HG02759 (cell line): ENCODE data around the gene TIMP2.
"Not testable (repeated sequence)": the region's sequence is repeated elsewhere in the genome, so short reads cannot be mapped to it uniquely, and the experiment has no call there.

ENCODE experiments used
- ATAC-seq: cut with Tn5 transposase; IDR thresholded peaks from one replicate; pipeline ENCODE4 v1.9.1; 2021; ENCODE audit warnings: mild to moderate bottlenecking, moderate library complexity; ENCODE audit not compliant: unreplicated experiment

The TIMP2 gene, protein sequence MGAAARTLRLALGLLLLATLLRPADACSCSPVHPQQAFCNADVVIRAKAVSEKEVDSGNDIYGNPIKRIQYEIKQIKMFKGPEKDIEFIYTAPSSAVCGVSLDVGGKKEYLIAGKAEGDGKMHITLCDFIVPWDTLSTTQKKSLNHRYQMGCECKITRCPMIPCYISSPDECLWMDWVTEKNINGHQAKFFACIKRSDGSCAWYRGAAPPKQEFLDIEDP

DNA sequence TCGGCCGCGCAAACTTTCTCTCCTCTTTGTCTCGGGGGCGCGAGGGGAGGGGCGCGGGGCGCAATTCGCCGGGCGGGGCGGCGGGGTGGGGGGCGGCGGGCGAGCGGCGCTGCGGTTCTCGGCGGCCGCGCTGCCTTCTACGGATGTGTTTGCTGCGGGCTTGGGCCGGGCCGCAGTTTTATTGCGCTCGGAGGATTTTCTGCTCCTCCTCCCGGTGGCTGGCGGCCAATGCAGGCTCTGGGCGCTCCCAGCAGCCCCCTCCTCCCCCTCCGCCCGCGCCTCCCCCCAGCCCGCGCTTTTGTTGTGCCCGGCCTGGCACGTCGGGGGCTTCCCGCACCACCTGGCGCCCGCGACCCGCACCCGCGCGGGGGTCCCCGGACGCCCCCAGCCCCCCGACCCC, at the start of gene TIMP2:
TSS of gene TIMP2 (minus strand) at position 154 of the 400 bp plus-strand sequence. CDS start 299 bp downstream, outside the sequence.
- ATAC-seq, result no peak

DNA sequence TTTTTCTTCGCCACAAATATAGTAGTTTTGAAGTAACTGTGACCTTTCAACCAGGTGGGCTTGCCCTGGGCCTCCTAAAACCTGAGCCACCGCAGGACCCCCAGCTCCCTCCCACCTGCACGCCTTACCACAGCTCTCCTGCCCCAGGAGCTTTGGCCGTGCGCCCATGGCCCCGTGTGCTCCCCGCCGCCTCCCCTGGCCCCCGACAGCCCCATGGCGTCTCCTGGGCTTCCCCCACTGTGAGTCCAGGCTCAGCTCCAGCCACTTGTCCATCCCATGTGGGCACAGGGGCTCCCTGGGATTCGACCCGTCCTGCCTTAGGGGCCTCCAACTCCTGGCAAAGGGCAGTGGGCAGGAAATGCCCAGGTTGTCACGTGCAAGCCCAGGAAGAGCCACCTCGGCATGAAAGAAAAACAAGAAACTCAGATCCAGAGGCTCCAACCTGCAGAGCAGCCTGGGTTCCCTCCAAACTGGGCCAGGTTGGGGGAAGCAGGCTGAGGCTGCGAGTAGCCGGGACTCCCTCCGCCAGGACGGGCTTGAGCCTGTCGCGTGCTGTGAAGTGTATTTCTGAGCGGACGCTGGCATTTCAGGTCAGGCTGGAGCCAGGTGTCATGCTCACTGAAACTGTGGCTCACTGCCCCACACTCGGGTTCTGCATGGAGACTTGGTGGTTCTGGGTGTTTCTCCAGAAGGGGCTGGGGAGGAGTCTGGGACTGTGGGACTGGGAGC, 48.8 kb upstream of the TIMP2 start:
- no peak for ATAC-seq

DNA sequence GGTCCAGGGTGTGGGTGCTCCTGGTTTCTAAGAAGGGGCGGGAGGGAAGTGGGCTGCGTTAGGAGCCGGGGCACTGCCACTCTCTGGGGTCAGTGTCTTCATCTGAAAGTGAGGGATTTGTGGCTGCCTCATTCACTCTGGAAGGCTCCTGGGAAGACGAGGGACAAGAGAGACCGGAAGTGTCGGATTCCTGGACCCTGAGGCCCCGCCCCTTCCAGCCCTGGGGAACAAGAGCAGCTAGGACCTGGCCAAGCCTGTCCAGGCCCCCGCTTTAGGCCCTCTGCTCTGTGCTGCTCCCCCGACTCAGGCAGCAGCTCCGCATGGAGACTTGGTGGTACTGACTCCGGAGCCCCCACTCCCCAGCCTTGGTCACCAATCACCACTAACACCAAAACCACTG, 48.0 kb upstream of the TIMP2 start:
- no peak for ATAC-seq

DNA sequence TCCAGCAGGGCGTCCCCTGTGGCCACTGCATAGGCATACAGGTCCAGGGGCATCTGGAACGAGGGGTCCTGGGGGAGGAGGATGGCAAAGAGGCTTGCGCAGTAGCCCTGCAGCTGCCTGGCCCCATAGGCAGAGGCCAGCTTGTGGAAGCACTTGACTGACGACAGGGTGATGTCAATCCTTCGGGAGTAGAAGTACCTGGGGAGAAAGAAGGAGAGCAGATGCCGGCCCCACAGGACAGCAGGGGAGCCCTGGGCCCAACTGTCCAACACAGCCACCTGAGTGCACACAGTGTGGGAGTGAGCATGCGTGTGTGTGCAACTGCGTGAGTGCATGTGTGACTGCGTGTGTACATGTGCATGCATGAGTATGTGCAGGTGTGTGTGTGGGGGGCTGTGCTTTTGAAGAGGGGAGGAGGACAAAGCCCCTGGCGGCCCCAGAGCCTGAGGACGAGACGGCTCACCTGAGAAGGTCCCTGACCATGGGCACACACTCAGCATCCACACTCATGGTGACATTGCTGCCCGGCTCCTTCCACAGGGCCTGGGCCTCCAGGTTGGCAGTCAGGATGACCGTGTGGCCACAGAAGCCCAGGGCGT, 47.4 kb upstream of the TIMP2 start:
- no peak for ATAC-seq

DNA sequence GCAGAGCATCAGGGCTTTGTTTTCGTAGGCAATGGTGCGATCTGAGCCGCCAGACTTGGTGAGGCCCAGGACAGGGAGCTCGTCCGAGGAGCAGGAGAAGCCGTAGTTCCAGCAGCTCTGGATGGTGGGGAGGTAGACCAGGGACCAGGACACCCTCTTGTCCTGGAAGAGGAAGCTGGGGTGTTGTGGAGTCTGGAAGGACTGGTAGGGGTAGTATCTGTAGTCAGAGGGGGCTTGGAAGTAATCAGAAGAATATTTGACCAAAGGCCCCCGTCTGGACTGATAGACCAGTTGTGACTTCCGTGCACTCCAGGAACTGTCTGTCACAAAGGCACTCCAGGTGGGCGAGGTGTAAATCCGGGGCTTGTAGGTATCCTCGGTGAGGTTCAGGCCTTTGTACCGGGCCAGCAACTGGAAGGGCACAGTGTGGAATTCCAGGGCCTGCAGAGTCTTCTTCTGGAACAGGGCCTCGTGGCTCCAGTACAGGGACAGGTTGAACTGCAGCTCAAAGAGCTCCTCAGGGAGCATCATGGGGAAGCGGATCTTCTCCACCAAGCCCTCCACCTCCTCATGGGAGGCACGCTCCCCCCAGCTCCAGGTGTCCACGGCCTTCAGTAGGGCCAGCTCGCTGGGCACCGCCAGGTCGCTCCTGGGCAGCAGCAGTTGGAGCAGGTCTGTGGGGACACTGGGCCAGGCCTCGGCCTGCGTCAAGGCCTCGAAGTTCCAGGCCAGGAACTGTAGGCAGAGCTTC, 46.7 kb upstream of the TIMP2 start:
- no peak for ATAC-seq

DNA sequence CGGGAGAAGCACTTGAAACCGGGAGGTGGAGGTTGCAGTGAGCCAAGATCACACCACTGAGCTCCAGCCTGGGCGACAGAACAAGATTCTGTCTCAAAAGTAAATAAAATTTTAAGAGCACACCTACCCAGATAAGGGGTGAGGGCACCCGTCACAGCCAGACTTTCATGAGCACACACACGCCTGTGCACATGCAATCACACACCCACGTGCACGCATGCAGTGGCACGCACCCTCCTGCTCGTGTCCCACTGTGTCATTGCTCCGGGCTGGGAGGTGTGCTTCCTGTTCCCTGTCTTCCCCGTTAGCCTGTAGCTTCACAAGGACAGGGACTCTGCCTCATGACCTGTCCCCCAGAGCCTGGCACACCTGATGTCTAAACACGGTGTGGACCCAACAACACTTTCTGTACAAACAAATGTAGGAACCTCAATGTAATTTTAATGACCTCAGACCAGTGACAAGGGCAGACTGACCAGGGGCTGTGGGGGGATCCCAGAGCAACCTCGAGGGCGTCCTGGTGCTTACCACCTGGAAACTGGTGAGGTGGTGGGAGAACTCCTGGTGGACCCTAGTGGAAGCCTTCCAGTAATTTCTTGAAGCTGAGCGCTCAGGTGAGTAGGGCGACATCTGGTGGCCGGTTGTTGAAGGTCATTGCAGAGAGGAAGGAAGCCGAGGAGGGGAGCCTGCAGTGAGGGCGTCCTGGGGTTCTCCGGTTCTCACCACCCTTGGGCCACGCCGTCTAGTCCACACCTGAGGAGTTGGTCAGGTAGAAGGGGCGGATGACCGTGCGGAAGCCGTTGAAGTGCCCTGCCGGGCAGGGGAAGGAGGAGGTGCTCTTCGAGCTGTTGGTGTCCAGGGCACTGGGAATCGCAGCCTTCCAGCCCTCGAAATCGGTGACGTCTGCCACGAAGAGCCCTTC, 45.9 kb upstream of the TIMP2 start:
- ATAC-seq, result no peak

DNA sequence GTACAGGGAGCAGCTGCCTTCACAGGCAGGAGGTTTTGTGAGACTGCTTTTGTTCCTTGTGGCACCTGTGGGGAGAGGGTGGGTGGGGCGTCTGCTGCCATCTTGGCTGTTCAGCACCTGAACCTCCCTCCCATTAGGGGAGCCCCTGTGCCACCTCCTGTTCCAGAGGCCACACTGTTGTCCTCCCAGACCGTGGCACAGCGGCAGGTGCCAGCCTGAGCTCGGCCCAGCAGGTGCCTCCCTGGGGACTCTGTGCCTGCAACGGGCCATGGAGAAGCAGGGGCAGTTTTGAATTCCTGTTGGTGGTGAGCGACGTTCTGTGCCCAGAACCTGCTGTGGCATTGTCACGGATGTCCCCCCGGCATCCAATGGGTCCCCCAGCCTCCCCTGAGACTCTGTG, 44.7 kb upstream of the TIMP2 start:
- ATAC-seq, result no peak

DNA sequence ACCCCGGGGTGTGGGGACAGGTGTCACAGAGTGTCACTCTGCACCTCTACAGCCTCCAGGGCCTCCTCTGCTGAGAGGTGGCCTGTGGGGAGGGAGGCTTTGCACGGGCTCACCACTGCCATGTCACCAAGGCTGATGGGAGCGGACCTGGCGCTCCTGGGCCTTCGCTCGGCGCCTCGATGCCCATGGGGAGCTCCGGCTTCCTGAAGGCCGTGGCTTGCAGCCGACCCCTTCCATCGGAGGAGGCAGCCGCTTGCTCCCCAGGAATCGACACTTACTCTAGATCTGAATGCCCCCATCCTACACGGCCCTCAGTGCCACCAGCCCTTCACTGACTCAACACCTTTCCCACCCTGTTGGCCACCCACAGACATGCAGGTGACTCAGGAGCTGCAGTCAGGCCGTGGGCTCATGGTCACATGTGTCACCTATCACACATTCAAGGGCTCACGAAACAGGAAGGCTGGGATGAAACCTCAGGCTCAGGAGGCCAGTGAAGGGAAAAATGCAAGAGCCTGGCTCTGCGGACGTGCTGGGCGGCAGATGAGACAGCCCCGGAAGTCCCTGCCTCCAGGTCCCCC, 42.7 kb upstream of the TIMP2 start:
- ATAC-seq, result no peak

DNA sequence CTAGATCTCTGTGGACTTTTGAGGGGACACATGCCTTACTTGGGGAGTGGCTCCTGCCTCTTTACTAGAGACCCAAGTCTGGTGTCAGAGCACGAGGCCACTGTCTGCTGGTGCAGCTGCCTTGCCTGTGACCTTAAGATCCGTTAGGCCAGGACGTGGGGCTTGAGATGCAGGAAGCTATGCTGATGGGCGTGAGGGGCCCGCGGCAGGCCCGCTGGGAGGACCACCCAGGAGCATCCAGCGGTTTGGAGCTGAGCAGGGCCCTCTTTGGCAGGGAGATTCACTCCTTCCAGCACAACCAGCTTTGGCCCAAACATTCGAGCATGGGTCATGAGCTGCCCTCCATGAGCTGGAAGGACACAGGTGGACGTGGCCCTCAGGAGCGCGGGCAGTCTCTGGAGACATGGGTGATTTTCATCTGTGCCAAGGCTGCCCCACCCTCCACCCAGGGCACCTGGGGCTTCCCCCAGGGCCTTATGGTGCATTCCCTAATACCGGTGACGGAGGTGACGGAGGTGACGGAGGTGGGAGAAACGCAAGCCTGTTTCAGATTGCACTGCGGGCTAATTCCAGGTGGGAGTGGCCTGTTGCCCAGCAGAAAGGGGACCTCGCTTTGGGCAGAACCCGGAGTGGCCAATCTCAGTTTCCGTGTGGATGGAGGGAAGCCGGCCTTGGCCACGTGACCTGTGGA, 41.9 kb upstream of the TIMP2 start:
- no peak for ATAC-seq

DNA sequence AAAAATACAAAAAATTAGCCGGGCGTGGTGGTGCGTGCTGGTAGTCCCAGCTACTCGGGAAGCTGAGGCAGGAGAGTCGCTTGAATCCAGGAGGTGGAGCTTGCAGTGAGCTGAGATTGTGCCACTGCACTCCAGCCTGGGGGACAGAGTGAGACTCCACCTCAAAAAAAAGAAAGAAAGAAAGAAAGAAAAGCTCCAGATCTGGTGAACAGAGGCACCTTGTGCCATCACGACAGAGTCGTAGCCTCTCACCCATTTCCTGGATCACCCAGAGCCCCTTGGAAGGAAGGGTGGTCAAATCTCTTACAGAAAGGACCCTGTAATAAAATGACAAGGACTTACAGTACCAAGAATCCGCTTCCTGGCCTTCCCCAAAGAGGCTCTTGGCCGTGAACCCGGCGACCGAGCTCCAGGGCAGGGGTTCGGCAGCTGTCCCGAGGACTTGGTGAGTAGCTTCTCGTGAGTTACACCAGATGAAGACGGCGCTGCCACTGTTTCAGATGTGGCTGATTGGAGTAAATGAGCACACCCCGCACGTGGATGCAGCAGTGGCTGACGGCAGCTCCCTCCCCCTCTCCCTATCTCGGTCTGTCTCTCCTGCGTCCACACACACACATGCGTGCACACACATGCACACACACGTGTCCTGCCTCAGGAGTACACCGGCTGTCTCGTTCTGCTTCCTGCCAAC, 41.1 kb upstream of the TIMP2 start:
- ATAC-seq, result no peak

DNA sequence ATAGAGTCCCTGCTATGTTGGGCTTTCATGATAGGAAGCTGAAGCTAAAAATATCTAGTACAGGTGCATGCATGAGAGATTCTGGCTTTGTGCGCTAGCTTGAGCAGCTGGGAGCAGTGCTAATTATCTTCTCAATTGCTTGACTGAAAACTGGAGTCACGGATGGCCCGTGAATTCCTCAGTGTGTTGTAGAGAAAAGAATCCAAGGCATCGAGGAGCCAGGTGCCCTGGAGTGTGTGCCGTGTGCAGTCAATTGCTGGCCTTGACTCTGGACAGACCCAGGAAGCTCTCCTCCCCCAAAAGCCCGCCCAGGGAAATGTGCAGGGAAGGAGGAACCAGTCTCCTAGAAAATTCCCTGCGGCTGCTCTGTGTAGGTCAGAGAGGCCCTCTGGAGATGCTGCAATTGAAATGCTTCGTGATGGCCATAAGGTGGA, 40.3 kb upstream of the TIMP2 start:
- no peak for ATAC-seq

DNA sequence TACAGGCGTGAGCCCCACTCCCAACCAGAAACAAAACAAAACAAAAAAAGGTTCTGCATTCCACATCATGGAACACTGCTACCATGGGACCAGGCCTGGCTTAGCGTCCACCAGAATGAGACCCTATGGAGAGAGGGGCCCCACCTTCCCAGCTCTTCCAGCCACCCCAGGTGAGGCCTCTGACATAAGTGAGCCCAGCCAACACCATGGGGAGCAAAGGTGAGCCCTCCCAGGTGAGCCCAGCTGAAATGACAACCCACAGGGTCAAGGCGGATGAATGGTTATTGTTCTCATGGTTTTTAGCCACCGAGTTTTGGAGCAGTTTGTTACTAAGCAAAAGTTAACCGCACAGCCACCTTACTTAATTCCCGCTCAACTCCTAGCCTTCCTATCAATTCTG, 38.2 kb upstream of the TIMP2 start:
- ATAC-seq, result no peak

DNA sequence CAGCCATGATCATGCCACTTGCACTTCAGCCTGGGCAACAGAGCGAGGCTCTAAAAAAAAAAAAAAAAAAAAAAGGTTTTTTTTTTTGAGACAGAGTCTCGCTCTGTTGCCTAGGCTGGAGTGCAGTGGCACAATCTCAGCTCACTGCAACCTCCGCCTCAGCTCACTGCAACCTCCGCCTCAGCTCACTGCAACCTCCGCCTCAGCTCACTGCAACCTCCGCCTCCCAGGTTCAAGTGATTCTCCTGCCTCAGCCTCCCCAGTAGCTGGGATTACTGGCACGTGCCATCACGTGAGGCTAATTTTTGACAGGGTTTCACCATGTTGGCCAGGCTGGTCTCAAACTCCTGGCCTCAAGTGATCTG, 37.8 kb upstream of the TIMP2 start:
- ATAC-seq, result not testable (repeated sequence)

DNA sequence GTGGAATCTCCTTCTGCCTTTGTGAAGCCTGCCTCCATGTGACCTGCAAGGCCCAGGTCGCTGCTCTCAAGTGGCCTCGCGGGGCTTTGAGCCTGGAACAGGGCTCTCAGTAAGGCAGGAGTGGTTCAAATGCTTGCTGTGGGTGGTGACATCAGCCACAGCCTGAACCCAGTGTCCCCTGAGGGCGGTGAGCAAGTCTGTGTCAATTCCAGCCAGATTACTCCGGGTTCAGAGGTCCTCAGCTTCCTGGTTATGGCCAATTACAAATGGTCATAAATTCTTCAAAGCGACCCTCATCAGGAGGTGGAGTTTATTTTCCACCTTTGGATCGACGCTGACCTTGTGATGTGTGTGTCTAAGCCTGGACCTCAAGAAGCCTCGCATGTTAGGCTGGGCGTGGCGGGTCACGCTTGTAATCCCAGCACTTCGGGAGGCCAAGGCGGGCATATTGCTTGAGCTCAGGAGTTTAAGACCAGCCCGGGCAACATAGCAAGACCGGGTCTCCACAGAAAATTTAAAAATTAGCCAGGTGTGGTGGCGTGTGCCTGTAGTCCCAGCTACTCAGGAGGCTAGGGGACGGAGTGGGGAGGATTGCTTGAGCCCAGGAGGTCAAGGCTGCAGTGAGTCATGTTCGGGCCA, 37.3 kb upstream of the TIMP2 start:
- no peak for ATAC-seq

DNA sequence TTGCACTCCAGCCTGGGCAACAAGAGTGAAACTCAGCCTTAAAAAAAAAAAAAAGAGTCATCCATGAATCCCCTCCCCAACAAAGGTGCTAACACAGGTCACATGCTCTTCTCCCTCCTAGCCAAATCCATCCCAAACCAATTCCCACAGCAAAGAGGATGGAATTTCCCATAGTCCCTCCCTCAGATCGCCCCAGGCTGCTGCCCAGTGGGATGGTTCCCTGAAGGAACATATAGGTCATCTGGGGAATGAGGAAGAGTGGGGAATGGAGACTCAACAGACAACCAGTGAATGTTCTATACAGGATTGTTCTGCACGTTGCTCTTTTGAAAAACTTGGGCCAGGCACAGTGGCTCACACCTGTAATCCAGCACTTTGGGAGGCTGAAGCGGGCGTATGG, 36.4 kb upstream of the TIMP2 start:
- no peak for ATAC-seq

DNA sequence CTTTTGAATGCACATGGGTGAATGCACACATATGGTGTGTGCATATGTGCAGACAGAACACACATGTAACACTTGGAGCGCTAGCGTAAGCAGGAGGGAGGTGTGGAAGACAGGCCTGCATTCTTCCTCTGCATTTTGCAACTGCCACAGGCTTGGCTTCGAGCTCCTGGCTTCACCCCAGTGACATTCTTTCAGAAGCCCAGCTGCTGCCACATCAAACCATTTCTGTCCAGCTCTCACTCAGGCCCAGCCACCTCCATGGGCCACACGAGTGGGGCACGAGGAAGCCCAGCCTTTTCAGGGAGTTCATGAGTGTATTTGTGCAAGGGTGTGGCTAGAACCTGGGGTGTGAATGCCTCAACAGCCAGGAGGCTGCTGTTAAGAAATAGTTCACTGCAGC, 35.7 kb upstream of the TIMP2 start:
- ATAC-seq, result no peak

DNA sequence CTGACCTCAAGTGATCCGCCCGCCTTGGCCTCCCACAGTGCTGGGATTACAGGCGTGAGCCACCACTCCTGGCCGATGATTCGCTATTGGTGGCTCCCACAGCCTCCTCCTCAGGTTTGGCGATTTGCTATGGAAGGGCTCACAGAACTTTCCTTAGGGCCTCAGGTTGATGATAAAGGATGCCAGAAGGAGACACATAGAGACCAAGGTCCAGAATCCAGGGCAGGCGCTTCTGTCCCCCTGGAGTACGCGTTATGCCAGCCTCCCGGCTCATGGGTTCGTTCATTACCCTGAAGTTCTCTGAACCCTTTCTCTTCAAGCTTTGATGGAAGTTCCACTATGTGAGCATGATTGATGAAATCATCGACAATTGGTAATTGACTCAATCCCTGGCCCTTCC, 34.6 kb upstream of the TIMP2 start:
- no peak for ATAC-seq

DNA sequence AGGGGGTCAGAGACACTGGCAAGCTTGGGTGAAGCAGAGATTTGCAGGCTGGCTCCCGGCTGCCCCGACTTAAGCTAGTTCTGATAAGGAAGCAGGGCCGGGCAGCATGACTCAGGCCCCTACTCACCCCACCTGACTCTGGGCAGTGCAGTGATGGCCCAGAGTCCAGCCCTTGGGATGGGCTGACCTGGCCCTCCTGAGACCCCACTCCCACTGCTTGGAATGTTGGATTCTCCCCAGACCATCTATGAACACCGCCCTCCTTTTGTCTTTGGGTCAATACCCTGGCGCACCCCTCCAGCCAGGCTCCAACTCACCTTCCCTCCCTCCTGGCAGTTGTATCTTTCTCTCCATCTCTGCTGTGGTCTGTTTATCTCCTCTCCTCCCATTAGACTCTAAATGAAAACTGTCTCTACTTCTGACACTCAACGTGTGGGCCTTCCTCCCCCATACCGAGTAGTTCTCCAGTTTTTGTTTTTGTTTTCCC, 33.5 kb upstream of the TIMP2 start:
- no peak for ATAC-seq
